ENCODE data around the gene VSIG8. TPM values are rescaled to one million over a fixed set of nuclear protein-coding genes. Genes with fewer than 3 reads are reported as not detected.

The VSIG8 gene
- total and polyA plus RNA-seq, 2 of the 4 experiments (the other 2 are of a cell fraction), result not detected

DNA sequence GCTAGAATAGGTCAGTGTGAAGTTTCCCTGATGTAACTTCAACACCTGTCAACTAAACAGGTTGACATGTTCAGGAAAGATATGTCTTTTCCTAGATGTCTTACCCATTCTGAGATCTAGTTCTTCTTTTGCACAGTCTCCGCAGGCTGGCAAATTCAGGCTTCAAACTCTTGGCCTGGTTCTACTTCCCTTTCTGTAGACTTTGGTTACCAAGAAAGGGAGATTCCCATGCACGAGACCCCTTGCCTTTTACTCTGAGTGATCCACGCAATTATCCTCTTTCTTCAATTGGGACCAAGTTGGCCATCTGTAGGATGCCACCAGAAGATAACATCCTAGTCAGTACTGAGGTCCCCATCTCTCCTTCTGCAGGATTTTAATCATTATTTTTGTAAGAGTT is 35.5 kb upstream of the VSIG8 start:
- in situ Hi-C loops (cut with MboI; ENCODE audit: low sequenced_read_pairs), result loop anchor here (25.0 kb wide), 1 partner anchor 686 kb away; the partner anchor contains the start of gene ACKR1

More for the DNA sequence above, 35.5 kb upstream of the VSIG8 start:
- no peak overlapping the region for H2BK20ac ChIP-seq (ENCODE audit: low read depth, low read length)
- no peak overlapping the region for H4K5ac ChIP-seq (ENCODE audit: low read depth, low read length)
- H3K36me3 ChIP-seq (ENCODE audit: control insufficient read depth, insufficient read depth, low read length), result no peaks in the 10 kb centered on the region
- no TSS peak for BruUV-seq (replicated peaks)
- H3K4me1 ChIP-seq (ENCODE audit: control insufficient read depth, insufficient read depth, low read length), result peaks cover 9% of the 10 kb centered on the region; the same call in 1 of the 2 replicates
- 0 out of 2 replicates have a peak, but pooled peaks cover 3% of the 10 kb centered on the region for H4K20me1 ChIP-seq (ENCODE audit: insufficient read depth, low read length)
- 100% methylated on average over 1 of the region's 3 CpGs; no CpG with 5 or more reads in 1 of the 2 experiments for WGBS, 2 experiments (ENCODE audit: extremely low coverage in 2 of 2, insufficient read length in 1 of 2)
- H3K4me2 ChIP-seq (ENCODE audit: low read depth, low read length), result no peak overlapping the region
- no peak overlapping the region for H4K8ac ChIP-seq (ENCODE audit: low read depth in 2 of 2, low read length in 2 of 2)
- H2BK5ac ChIP-seq (ENCODE audit: low read depth, low read length, poor library complexity, severe bottlenecking), result no peak overlapping the region
- intact Hi-C loops (cut with micrococcal nuclease), result no loop called here
- H3K18ac ChIP-seq (ENCODE audit: low read depth, low read length), result no peak overlapping the region
- H3K4me3 ChIP-seq (ENCODE audit: insufficient read depth, low read depth, low read length), result no peak overlapping the region
- TF ChIP-seq MAFK (IDR thresholded peaks at IDR 0.05; ENCODE audit: low read depth, low read length) (no peak), MXI1 (IDR thresholded peaks at IDR 0.05; ENCODE audit: borderline replicate concordance, low read depth, low read length) (no peak), RFX5 (IDR thresholded peaks at IDR 0.05; ENCODE audit: low read depth, low read length) (no peak), RAD21 (IDR thresholded peaks at IDR 0.05; ENCODE audit: low read length) (no peak), POLR2A (IDR thresholded peaks at IDR 0.05; ENCODE audit: low read depth, low read length) (no peak)
- TF ChIP-seq, protein P1, sequence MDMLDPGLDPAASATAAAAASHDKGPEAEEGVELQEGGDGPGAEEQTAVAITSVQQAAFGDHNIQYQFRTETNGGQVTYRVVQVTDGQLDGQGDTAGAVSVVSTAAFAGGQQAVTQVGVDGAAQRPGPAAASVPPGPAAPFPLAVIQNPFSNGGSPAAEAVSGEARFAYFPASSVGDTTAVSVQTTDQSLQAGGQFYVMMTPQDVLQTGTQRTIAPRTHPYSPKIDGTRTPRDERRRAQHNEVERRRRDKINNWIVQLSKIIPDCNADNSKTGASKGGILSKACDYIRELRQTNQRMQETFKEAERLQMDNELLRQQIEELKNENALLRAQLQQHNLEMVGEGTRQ (IDR thresholded peaks at IDR 0.05; ENCODE audit: low read depth, low read length), result no peak
- TF ChIP-seq, protein P2, sequence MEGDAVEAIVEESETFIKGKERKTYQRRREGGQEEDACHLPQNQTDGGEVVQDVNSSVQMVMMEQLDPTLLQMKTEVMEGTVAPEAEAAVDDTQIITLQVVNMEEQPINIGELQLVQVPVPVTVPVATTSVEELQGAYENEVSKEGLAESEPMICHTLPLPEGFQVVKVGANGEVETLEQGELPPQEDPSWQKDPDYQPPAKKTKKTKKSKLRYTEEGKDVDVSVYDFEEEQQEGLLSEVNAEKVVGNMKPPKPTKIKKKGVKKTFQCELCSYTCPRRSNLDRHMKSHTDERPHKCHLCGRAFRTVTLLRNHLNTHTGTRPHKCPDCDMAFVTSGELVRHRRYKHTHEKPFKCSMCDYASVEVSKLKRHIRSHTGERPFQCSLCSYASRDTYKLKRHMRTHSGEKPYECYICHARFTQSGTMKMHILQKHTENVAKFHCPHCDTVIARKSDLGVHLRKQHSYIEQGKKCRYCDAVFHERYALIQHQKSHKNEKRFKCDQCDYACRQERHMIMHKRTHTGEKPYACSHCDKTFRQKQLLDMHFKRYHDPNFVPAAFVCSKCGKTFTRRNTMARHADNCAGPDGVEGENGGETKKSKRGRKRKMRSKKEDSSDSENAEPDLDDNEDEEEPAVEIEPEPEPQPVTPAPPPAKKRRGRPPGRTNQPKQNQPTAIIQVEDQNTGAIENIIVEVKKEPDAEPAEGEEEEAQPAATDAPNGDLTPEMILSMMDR (conservative IDR thresholded peaks at IDR 0.05; ENCODE audit: low read depth, low read length), result no peak
- no peak overlapping the region for H3K4ac ChIP-seq (ENCODE audit: low read depth, low read length)
- dilution Hi-C loops (cut with HindIII; ENCODE audit: low sequenced_read_pairs, unreplicated experiment), result loop anchor here (25.0 kb wide), 1 partner anchor 111 kb away; the partner anchor contains the start of gene DUSP23
- H3K79me1 ChIP-seq (ENCODE audit: low read depth in 1 of 2, low read length in 2 of 2), result no peaks in the 10 kb centered on the region
- H3K23ac ChIP-seq (ENCODE audit: low read depth, low read length), result no peak overlapping the region
- H3K9ac ChIP-seq (ENCODE audit: low read depth, low read length), result no peak overlapping the region
- no peak overlapping the region for H3K56ac ChIP-seq (ENCODE audit: extremely low read depth, insufficient read depth, low read length)
- H2AFZ ChIP-seq (replicated peaks; ENCODE audit: low read length, poor library complexity), result no peak overlapping the region
- H3K27ac ChIP-seq (ENCODE audit: insufficient read depth, low read length), result no peak overlapping the region
- no peak for DNase-seq
- H3K9me1 ChIP-seq (ENCODE audit: insufficient read depth, low read length), result no peaks in the 10 kb centered on the region
- H2BK15ac ChIP-seq (ENCODE audit: low read depth, low read length), result no peak overlapping the region
- no peak overlapping the region for H2AK9ac ChIP-seq (replicated peaks; ENCODE audit: low read depth, low read length, poor library complexity)
- H2AK5ac ChIP-seq (ENCODE audit: low read depth, low read length), result no peak overlapping the region
- no peak overlapping the region for H4K91ac ChIP-seq (ENCODE audit: insufficient read depth, low read depth, low read length)
- H3K9me3 ChIP-seq (ENCODE audit: control insufficient read depth, insufficient read depth, low read length), result no peaks in the 10 kb centered on the region
- CTCF ChIA-PET, result no interaction called here
- H3K14ac ChIP-seq (replicated peaks; ENCODE audit: low read depth, low read length), result no peak overlapping the region
- POLR2A ChIA-PET (ENCODE audit: unreplicated experiment), result no interaction called here
- no peaks in the 10 kb centered on the region for H3K27me3 ChIP-seq (ENCODE audit: control insufficient read depth, insufficient read depth, low read length)
- ATAC-seq (ENCODE audit: low read depth), result no peak
- H2BK120ac ChIP-seq (ENCODE audit: low read depth, low read length), result no peak overlapping the region

Measured in IMR-90 (cell line).